H1 (cell line): ENCODE results near the gene TAGLN3. TPM values are rescaled to one million over a fixed set of nuclear protein-coding genes. Genes with fewer than 3 reads are reported as not detected.

Experiments
- CTCF ChIA-PET: fragments of 300-600 bp; sonication (Branson Sonifier 250); formaldehyde crosslinking; loops from one replicate; lab custom pipeline; 2021; ENCODE audit not compliant: partially characterized antibody; lab: Charles Lee
- POLR2A ChIA-PET: fragments of 300-600 bp; sonication (Branson Sonifier 250); formaldehyde crosslinking; loops from one replicate; lab custom pipeline; 2021; ENCODE audit warnings: inconsistent platforms; ENCODE audit not compliant: partially characterized antibody; lab: Charles Lee
- DNase-seq, 2 experiments: peaks; one replicate each; pipeline versions ENCODE4 v3.0.0 to v3.0.0-alpha.2; 2010 to 2022; ENCODE audit warnings: low spot score in 2 of 2, low read depth in 1 of 2, mixed read lengths in 1 of 2
- FAIRE-seq: peaks from 2 replicates; lab custom pipeline; 2011; peaks lifted over from hg19 to GRCh38; lab: Jason Lieb, UNC
- H2AFZ ChIP-seq: 2 replicates; pipeline ENCODE4 v1.8.1; 2012; ENCODE audit warnings: low read length, inconsistent platforms
- H2AK5ac ChIP-seq: 2 replicates; pipeline ENCODE4 v1.6.1; 2013; ENCODE audit warnings: low read depth, low read length
- H2BK120ac ChIP-seq: replicated peaks from 2 replicates; pipeline ENCODE3; 2013; ENCODE audit warnings: low read depth, low read length, inconsistent platforms
- H2BK12ac ChIP-seq: 2 replicates; pipeline ENCODE4 v1.6.1; 2013; ENCODE audit warnings: low read depth, low read length
- H2BK15ac ChIP-seq: 2 replicates; pipeline ENCODE4 v1.6.1; 2013; ENCODE audit warnings: low read length
- H2BK20ac ChIP-seq: 2 replicates; pipeline ENCODE4 v1.6.1; 2013; ENCODE audit warnings: low read length
- H2BK5ac ChIP-seq: 2 replicates; pipeline ENCODE4 v1.6.1; 2013; ENCODE audit warnings: low read depth, low read length
- H3K14ac ChIP-seq: 2 replicates; pipeline ENCODE4 v1.6.1; 2013; ENCODE audit warnings: inconsistent platforms; ENCODE audit not compliant: insufficient read length
- H3K18ac ChIP-seq: 2 replicates; pipeline ENCODE4 v1.6.1; 2013; ENCODE audit warnings: low read length; ENCODE audit errors: extremely low read depth
- H3K23ac ChIP-seq: 2 replicates; pipeline ENCODE4 v1.6.1; 2013; ENCODE audit warnings: inconsistent platforms; ENCODE audit not compliant: insufficient read length
- H3K23me2 ChIP-seq: 2 replicates; pipeline ENCODE4 v1.6.1; 2013; ENCODE audit warnings: low read depth, low read length
- H3K27ac ChIP-seq: 2 replicates; pipeline ENCODE4 v1.6.1; 2011; ENCODE audit warnings: low read depth, low read length, inconsistent platforms
- H3K27me3 ChIP-seq, 4 experiments: replicated peaks in 1 of 4; 1 replicate in 1 of 4; 2 replicates in 3 of 4; pipeline versions ENCODE4 v1.6.1 to v1.8.1; 2011 to 2013; ENCODE audit warnings: low read length in 3 of 4, mild to moderate bottlenecking in 3 of 4, inconsistent platforms in 2 of 4, mixed read lengths in 2 of 4, moderate library complexity in 1 of 4; ENCODE audit not compliant: control insufficient read depth in 3 of 4, insufficient read depth in 3 of 4; ENCODE audit errors: extremely low read depth in 1 of 4
- H3K36me3 ChIP-seq, 4 experiments: 2 replicates each; pipeline versions ENCODE4 v1.6.1 to v1.8.1; 2011 to 2013; ENCODE audit warnings: mild to moderate bottlenecking in 4 of 4, low read length in 3 of 4, moderate library complexity in 2 of 4, control low read depth in 1 of 4, inconsistent platforms in 1 of 4; ENCODE audit not compliant: insufficient read depth in 4 of 4, control insufficient read depth in 2 of 4
- H3K4ac ChIP-seq: replicated peaks from 2 replicates; pipeline ENCODE3; 2013; ENCODE audit warnings: low read length, low read depth, mixed read lengths, inconsistent platforms; ENCODE audit not compliant: insufficient read length
- H3K4me1 ChIP-seq, 4 experiments: replicated peaks in 1 of 4; 1 replicate in 1 of 4; 2 replicates in 3 of 4; pipeline versions ENCODE4 v1.6.1 to v1.8.1; 2011 to 2013; ENCODE audit warnings: low read length in 3 of 4, inconsistent platforms in 2 of 4, mixed read lengths in 1 of 4; ENCODE audit not compliant: insufficient read depth in 4 of 4, control insufficient read depth in 3 of 4
- H3K4me2 ChIP-seq, 2 experiments: 2 replicates each; pipeline versions ENCODE4 v1.6.1 to v1.8.1; 2011 to 2013; ENCODE audit warnings: low read depth in 2 of 2, low read length in 2 of 2, control low read depth in 1 of 2, inconsistent platforms in 1 of 2, mild to moderate bottlenecking in 1 of 2; ENCODE audit not compliant: insufficient read depth in 1 of 2
- H3K4me3 ChIP-seq, 4 experiments: fragments of 200-600, 300-600 bp in 1 of 4; sonication (generic), shearing (Covaris generic), sonication (Bioruptor Twin) in 1 of 4; 2 replicates each; pipeline versions ENCODE4 v1.5.1 to v1.8.1; 2011 to 2016; ENCODE audit warnings: low read length in 4 of 4, low read depth in 3 of 4, control low read depth in 2 of 4, inconsistent platforms in 2 of 4, mild to moderate bottlenecking in 2 of 4, mixed read lengths in 1 of 4, moderate library complexity in 1 of 4; ENCODE audit not compliant: insufficient read depth in 2 of 4; ENCODE audit errors: extremely low read depth in 1 of 4
- H3K56ac ChIP-seq: replicated peaks from 2 replicates; pipeline ENCODE3; 2013; ENCODE audit warnings: low read depth, mild to moderate bottlenecking, mixed read lengths, low read length, inconsistent platforms; ENCODE audit not compliant: insufficient read length
- H3K79me1 ChIP-seq: 2 replicates; pipeline ENCODE4 v1.6.1; 2013; ENCODE audit warnings: low read depth, low read length, control low read depth
- H3K79me2 ChIP-seq, 2 experiments: 2 replicates each; pipeline versions ENCODE4 v1.6.1 to v1.8.1; 2012 to 2013; ENCODE audit warnings: low read length in 2 of 2, mild to moderate bottlenecking in 2 of 2, inconsistent platforms in 1 of 2; ENCODE audit not compliant: insufficient read depth in 2 of 2, control insufficient read depth in 1 of 2
- H3K9ac ChIP-seq, 4 experiments: replicated peaks in 1 of 4; 1 replicate in 1 of 4; 2 replicates in 3 of 4; pipeline versions ENCODE4 v1.6.1 to v1.8.1; 2011 to 2013; ENCODE audit warnings: low read depth in 3 of 4, low read length in 3 of 4, control low read depth in 2 of 4, mild to moderate bottlenecking in 2 of 4, moderate library complexity in 2 of 4, inconsistent platforms in 1 of 4; ENCODE audit errors: extremely low read depth in 1 of 4
- H3K9me3 ChIP-seq, 2 experiments: 2 replicates each; pipeline versions ENCODE4 v1.6.1 to v1.8.1; 2012 to 2013; ENCODE audit warnings: mild to moderate bottlenecking in 2 of 2, moderate library complexity in 2 of 2, control low read depth in 1 of 2, inconsistent platforms in 1 of 2, low read depth in 1 of 2, low read length in 1 of 2, mixed read lengths in 1 of 2; ENCODE audit not compliant: insufficient read depth in 2 of 2
- H4K20me1 ChIP-seq, 2 experiments: replicated peaks in 1 of 2; 2 replicates each; pipeline versions ENCODE3 to v1.8.1; 2011 to 2013; ENCODE audit warnings: inconsistent platforms in 2 of 2, low read length in 2 of 2, mild to moderate bottlenecking in 1 of 2; ENCODE audit not compliant: insufficient read depth in 2 of 2, control insufficient read depth in 1 of 2
- H4K5ac ChIP-seq: 2 replicates; pipeline ENCODE4 v1.6.1; 2013; ENCODE audit warnings: low read length, low read depth, mixed read lengths, inconsistent platforms; ENCODE audit not compliant: insufficient read length
- H4K8ac ChIP-seq: 2 replicates; pipeline ENCODE4 v1.8.0; 2013; ENCODE audit warnings: mild to moderate bottlenecking, moderate library complexity, low read length, inconsistent platforms; ENCODE audit not compliant: insufficient read depth; ENCODE audit errors: extremely low read depth
- H4K91ac ChIP-seq: replicated peaks from 2 replicates; pipeline ENCODE3; 2013; ENCODE audit warnings: low read length, mixed read lengths, inconsistent platforms; ENCODE audit not compliant: insufficient read length
- CBX8 ChIP-seq: fragments of 300-800, 300-1000 bp; sonication (generic); IDR thresholded peaks from 2 replicates; pipeline ENCODE4 v1.7.1; 2016; ENCODE audit warnings: low read depth, low read length, borderline replicate concordance
- CEBPB ChIP-seq: IDR thresholded peaks from 2 replicates; pipeline ENCODE4 v1.6.1; 2012; ENCODE audit warnings: low read depth, low read length
- CREB1 ChIP-seq: IDR thresholded peaks from 2 replicates; pipeline ENCODE4 v1.6.1; 2012; ENCODE audit warnings: inconsistent platforms
- CTCF ChIP-seq, 3 experiments: IDR thresholded peaks; 1 replicate in 2 of 3; 2 replicates in 1 of 3; pipeline versions ENCODE4 v1.5.1 to v1.6.1; 2011; ENCODE audit warnings: low read length in 3 of 3, mild to moderate bottlenecking in 3 of 3, inconsistent platforms in 2 of 3, low read depth in 1 of 3, moderate library complexity in 1 of 3; ENCODE audit not compliant: insufficient read depth in 1 of 3; ENCODE audit errors: control extremely low read depth in 1 of 3
- E2F6 ChIP-seq: IDR thresholded peaks from 2 replicates; pipeline ENCODE4 v1.6.1; 2012; ENCODE audit warnings: inconsistent platforms
- EGR1 ChIP-seq: IDR thresholded peaks from 2 replicates; pipeline ENCODE4 v1.6.1; 2011; ENCODE audit warnings: low read depth, low read length, borderline replicate concordance
- EZH2 ChIP-seq: fragments of 200-600 bp; sonication (generic); IDR thresholded peaks from 2 replicates; pipeline ENCODE4 v1.7.1; 2012; ENCODE audit warnings: low read depth, mild to moderate bottlenecking, moderate library complexity, low read length, inconsistent platforms; ENCODE audit not compliant: severe bottlenecking
- RFX5 ChIP-seq: IDR thresholded peaks from 2 replicates; pipeline ENCODE4 v1.6.1; 2011; ENCODE audit warnings: low read depth, low read length, improper control_type of control experiment, borderline replicate concordance
- SIN3A ChIP-seq, 2 experiments: IDR thresholded peaks in 1 of 2; conservative IDR thresholded peaks in 1 of 2; 2 replicates each; pipeline ENCODE4 v1.6.1; 2011 to 2012; ENCODE audit warnings: low read length in 2 of 2, improper control_type of control experiment in 1 of 2, low read depth in 1 of 2, mild to moderate bottlenecking in 1 of 2
- SIX5 ChIP-seq: IDR thresholded peaks from 2 replicates; pipeline ENCODE4 v1.6.1; 2011; ENCODE audit warnings: mild to moderate bottlenecking, low read depth, low read length
- SP2 ChIP-seq: IDR thresholded peaks from 2 replicates; pipeline ENCODE4 v1.6.1; 2012; ENCODE audit warnings: mild to moderate bottlenecking, low read length, inconsistent platforms
- TCF12 ChIP-seq: IDR thresholded peaks from 2 replicates; pipeline ENCODE4 v1.6.1; 2011; ENCODE audit warnings: low read depth, mild to moderate bottlenecking, low read length
- WGBS, 2 experiments: shearing (Covaris generic) in 1 of 2; methylation state at CpG; one replicate each; pipeline versions ENCODE4 v1.1.6 to v1.1.7; 2013 to 2015; ENCODE audit warnings: low lambda C conversion rate in 2 of 2, mixed read lengths in 2 of 2, inconsistent platforms in 1 of 2, low coverage in 1 of 2, missing lambda C conversion rate in 1 of 2; ENCODE audit not compliant: insufficient replicate concordance in 2 of 2, insufficient coverage in 1 of 2, insufficient read length in 1 of 2; ENCODE audit errors: extremely low coverage in 1 of 2, missing lambda C conversion rate in 1 of 2; 5-methylcytosine and 5-hydroxymethylcytosine counted together
- polyA plus RNA-seq, 7 experiments: library from polyadenylated mRNA; depleted of rRNA in 3 of 7; stranded (reverse) in 5 of 7; unstranded in 2 of 7; fragments of >200 nt in 5 of 7; fragments of 200-250 nt in 2 of 7; gene quantifications; 1 replicate in 5 of 7; 2 replicates in 1 of 7; 4 replicates in 1 of 7; pipeline versions ENCODE4 v1.2.1 to v1.2.3, GENCODE V29; 2011 to 2013; ENCODE audit warnings: missing spikeins in 2 of 7, mixed read lengths in 2 of 7
- total RNA-seq: library from RNA; stranded (reverse); fragmentation: NEBNext Ultra II Directional; extraction: Animal tissue kit (Norgen Biotek cat#: 25700); gene quantifications from 2 replicates; pipeline ENCODE4 v1.2.1, GENCODE V29; 2021

The TAGLN3 gene
- total and polyA plus RNA-seq, 2 of the 8 experiments (the other 6 are each of a cell fraction or from before 2014, with no cell fraction given): 6.3 to 7.5 TPM

GRCh38 chr3:111981457-111981763, 17.3 kb upstream of the TAGLN3 start:
- no peak overlapping the region for H3K56ac ChIP-seq
- no peak overlapping the region for H3K9ac ChIP-seq
- H3K18ac ChIP-seq: no peak overlapping the region
- no peak overlapping the region for H2BK5ac ChIP-seq
- H4K91ac ChIP-seq: no peak overlapping the region
- H3K4me1 ChIP-seq: no peaks in the 10 kb centered on the region
- no peak overlapping the region for H2AFZ ChIP-seq
- DNase-seq: no peak
- H3K14ac ChIP-seq: no peak overlapping the region
- no peak overlapping the region for H3K27ac ChIP-seq
- H3K36me3 ChIP-seq: peaks cover 0 to 4% (median 0%) of the 10 kb centered on the region in 4 experiments; a peak in 2 of 8 replicates
- no peak overlapping the region for H3K23ac ChIP-seq
- no peak overlapping the region for H2AK5ac ChIP-seq
- no peaks in the 10 kb centered on the region; the same call in 1 of the 2 replicates for H3K79me1 ChIP-seq
- no peaks in the 10 kb centered on the region for H3K9me3 ChIP-seq
- H4K8ac ChIP-seq: no peak overlapping the region
- no peak overlapping the region for H3K4ac ChIP-seq
- H2BK20ac ChIP-seq: no peak overlapping the region
- ChIA-PET CTCF (interaction anchor here (0.8 to 4.8 kb wide), 4 partner anchors 8 to 62 kb away, joined by 3 to 18 read pairs (median 6); partner anchors contain the start of gene TAGLN3), POLR2A (interaction anchor here (1.0 kb wide), 1 partner anchor 121 kb away, joined by 3 read pairs; no protein-coding TSS in a partner anchor)
- no peak overlapping the region for H2BK120ac ChIP-seq
- H4K20me1 ChIP-seq: peaks cover 0 to 2% of the 10 kb centered on the region in 2 experiments
- peaks cover 3% of the 10 kb centered on the region for H3K23me2 ChIP-seq
- WGBS, 2 experiments: 88% methylated on average over 3 of the region's 3 CpGs; no CpG with 5 or more reads in 1 of the 2 experiments
- H3K79me2 ChIP-seq: peaks cover 0 to 17% of the 10 kb centered on the region in 2 experiments; a peak in 3 of 4 replicates
- H2BK15ac ChIP-seq: no peak overlapping the region
- H2BK12ac ChIP-seq: no peak overlapping the region
- no peak for FAIRE-seq
- H4K5ac ChIP-seq: no peak overlapping the region
- H3K4me2 ChIP-seq: no peak overlapping the region
- no peak overlapping the region for H3K4me3 ChIP-seq
- no peaks in the 10 kb centered on the region for H3K27me3 ChIP-seq
- no peak for TF ChIP-seq EGR1
- no peak for TF ChIP-seq CBX8
- TF ChIP-seq SIX5: no peak
- no peak for TF ChIP-seq EZH2
- no peak for TF ChIP-seq CEBPB
- no peak for TF ChIP-seq CREB1
- TF ChIP-seq SIN3A (conservative IDR thresholded peaks at IDR 0.05 in 1 of 2, IDR thresholded peaks at IDR 0.05 in 1 of 2; ENCODE audit: low read depth in 1 of 2, low read length in 2 of 2): no peak
- no peak for TF ChIP-seq E2F6
- no peak for TF ChIP-seq CTCF (IDR thresholded peaks at IDR 0.05; ENCODE audit: control extremely low read depth in 1 of 3, insufficient read depth in 1 of 3, low read depth in 1 of 3, low read length in 3 of 3)
- no peak for TF ChIP-seq TCF12
- TF ChIP-seq SP2: no peak
- no peak for TF ChIP-seq RFX5
